Ovary (tissue), 9 donors: ENCODE results near the gene MLPH. TPM values are rescaled to one million over a fixed set of nuclear protein-coding genes. Genes with fewer than 3 reads are reported as not detected.
"Not testable (repeated sequence)": the region's sequence is repeated elsewhere in the genome, so short reads cannot be mapped to it uniquely, and the experiment has no call there.

Source experiments
- DNase-seq, 5 donors: peaks; one replicate each; pipeline ENCODE4 v3.0.0-alpha.2; 2019 to 2020
- H3K27ac ChIP-seq, 2 donors: fragments of 200-600 bp; one replicate each; pipeline versions ENCODE4 v1.5.1 to v1.8.0; 2019 to 2022
- H3K27me3 ChIP-seq: fragments of 200-600 bp; one replicate; pipeline ENCODE4 v1.8.0; 2022
- H3K36me3 ChIP-seq: fragments of 200-600 bp; sonication (generic); one replicate; pipeline ENCODE4 v1.5.1; 2019
- H3K4me1 ChIP-seq: one replicate; pipeline ENCODE4 v1.8.1; 2013; ENCODE audit warnings: mild to moderate bottlenecking, moderate library complexity; ENCODE audit not compliant: insufficient read depth
- H3K4me3 ChIP-seq: fragments of 200-600 bp; sonication (generic); one replicate; pipeline ENCODE4 v1.5.1; 2017
- H3K9me3 ChIP-seq, 2 donors: fragments of 200-600 bp in 1 of 2; sonication (generic) in 1 of 2; one replicate each; pipeline versions ENCODE4 v1.5.1 to v1.8.1; 2013 to 2019; ENCODE audit warnings: mild to moderate bottlenecking in 1 of 2, moderate library complexity in 1 of 2
- EP300 ChIP-seq: sonication (generic); formaldehyde crosslinking; IDR thresholded peaks from one replicate; pipeline ENCODE4 v1.6.1; 2017; ENCODE audit warnings: antibody characterized with exemption
- POLR2A ChIP-seq: fragments of 450-650 bp; IDR thresholded peaks from one replicate; pipeline ENCODE4 v1.6.1; 2017; ENCODE audit warnings: antibody characterized with exemption, mild to moderate bottlenecking, moderate library complexity
- WGBS, 3 donors: extraction: QIAGEN DNeasy Blood & Tissue Kit in 1 of 3; methylation state at CpG; one replicate each; pipeline versions ENCODE4 v1.1.5 to v1.1.7; 2013 to 2017; 5-methylcytosine and 5-hydroxymethylcytosine counted together
- intact Hi-C, 4 donors: fragments of 100-400 bp; cut with DNase I; formaldehyde crosslinking; loops; one replicate each; pipeline versions ENCODE4 v1.11.0 to v1.15.1; 2022 to 2023
- polyA plus RNA-seq, 2 donors: library from polyadenylated mRNA; stranded (reverse); fragments of 200-250 nt in 1 of 2; fragments of 350-450 nt in 1 of 2; fragmentation: Illumina TruSeq in 1 of 2; extraction: RNeasy Lipid Tissue Mini Kit (QIAGEN cat#74804) in 1 of 2; gene quantifications; one replicate each; pipeline ENCODE4 v1.2.3, GENCODE V29; 2013 to 2014
- total RNA-seq, 7 donors: library from RNA; depleted of rRNA in 2 of 7; stranded (reverse); fragments of >200 nt in 2 of 7; fragmentation: NEBNext Ultra II Directional in 3 of 7; extraction: Animal tissue kit (Norgen Biotek cat#: 25700) in 3 of 7; gene quantifications; one replicate each; pipeline versions ENCODE4 v1.1.0 to v1.2.4, GENCODE V29; 2016 to 2023
- TF ChIP-seq, protein P1 (sequence below), 3 donors: fragments of 450-650 bp in 2 of 3; fragments of 200-600 bp in 1 of 3; IDR thresholded peaks; one replicate each; pipeline versions ENCODE4 v1.5.1 to v1.8.0; 2016 to 2022; ENCODE audit warnings: antibody characterized with exemption in 3 of 3, mild to moderate bottlenecking in 1 of 3
- donor health status: DM: no; HTN: no; CAD: no; lungs with moderate emphysema.
- donor health status: DM: no; HTN: no; CAD: no.
- donor health status: Bipolar disorder and iron deficiency.
- donor health status: DM: yes; HTN: yes; CAD: no.
- donor health status: DM: no; HTN: no; CAD: no.
- donor health status: DM: yes; HTN: yes; CAD: no.

Gene MLPH
- total and polyA plus RNA-seq, 9 donors: 7.8 to 67.5 (median 23.3) TPM

DNA sequence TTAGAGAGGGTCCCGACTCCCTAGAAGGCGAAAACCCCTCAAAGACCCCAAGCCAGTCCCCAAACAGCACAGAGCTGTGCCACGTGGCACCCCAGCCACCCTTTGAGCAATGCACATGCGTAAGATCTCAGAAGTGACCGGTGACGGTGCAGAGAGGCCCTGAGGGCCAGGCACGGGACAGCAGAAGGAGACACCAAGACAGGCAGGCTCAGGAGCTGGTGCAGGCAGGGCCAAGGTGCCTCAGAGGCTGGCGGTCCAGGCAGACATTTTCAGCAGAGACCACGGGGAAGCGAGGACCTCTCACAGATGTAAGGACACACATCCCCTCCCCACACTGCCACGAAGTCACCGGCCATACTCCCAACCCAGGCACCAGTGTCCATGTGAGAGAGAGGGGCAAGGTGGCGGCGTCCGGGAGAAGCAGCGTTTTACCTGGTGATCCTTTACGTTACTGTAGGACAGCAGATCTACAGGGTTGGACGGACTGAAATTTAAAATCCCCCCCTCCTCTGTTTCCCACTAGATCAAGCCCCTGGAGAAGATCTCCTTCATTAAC is 105.5 kb downstream of the MLPH start:
- WGBS, 3 donors: 90 to 95% (median 93%) methylated on average over 18 of the region's 18 CpGs
- no peaks in the 10 kb centered on the region for H3K36me3 ChIP-seq
- H3K9me3 ChIP-seq: no peaks in the 10 kb centered on the region
- no peak overlapping the region for H3K27ac ChIP-seq
- peaks cover 2% of the 10 kb centered on the region for H3K4me1 ChIP-seq
- peak in 2 of 5 donors; percentile 20 to 21 for DNase-seq
- no peaks in the 10 kb centered on the region for H3K27me3 ChIP-seq
- TF ChIP-seq EP300 (no peak), POLR2A (no peak)
- TF ChIP-seq, protein P1, sequence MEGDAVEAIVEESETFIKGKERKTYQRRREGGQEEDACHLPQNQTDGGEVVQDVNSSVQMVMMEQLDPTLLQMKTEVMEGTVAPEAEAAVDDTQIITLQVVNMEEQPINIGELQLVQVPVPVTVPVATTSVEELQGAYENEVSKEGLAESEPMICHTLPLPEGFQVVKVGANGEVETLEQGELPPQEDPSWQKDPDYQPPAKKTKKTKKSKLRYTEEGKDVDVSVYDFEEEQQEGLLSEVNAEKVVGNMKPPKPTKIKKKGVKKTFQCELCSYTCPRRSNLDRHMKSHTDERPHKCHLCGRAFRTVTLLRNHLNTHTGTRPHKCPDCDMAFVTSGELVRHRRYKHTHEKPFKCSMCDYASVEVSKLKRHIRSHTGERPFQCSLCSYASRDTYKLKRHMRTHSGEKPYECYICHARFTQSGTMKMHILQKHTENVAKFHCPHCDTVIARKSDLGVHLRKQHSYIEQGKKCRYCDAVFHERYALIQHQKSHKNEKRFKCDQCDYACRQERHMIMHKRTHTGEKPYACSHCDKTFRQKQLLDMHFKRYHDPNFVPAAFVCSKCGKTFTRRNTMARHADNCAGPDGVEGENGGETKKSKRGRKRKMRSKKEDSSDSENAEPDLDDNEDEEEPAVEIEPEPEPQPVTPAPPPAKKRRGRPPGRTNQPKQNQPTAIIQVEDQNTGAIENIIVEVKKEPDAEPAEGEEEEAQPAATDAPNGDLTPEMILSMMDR (IDR thresholded peaks at IDR 0.05): no peak
- H3K4me3 ChIP-seq: no peak overlapping the region
- intact Hi-C loops: loop anchor here in 1 of 4 donors (5.0 kb wide), 1 partner anchor 155 kb away; no protein-coding TSS in a partner anchor

DNA sequence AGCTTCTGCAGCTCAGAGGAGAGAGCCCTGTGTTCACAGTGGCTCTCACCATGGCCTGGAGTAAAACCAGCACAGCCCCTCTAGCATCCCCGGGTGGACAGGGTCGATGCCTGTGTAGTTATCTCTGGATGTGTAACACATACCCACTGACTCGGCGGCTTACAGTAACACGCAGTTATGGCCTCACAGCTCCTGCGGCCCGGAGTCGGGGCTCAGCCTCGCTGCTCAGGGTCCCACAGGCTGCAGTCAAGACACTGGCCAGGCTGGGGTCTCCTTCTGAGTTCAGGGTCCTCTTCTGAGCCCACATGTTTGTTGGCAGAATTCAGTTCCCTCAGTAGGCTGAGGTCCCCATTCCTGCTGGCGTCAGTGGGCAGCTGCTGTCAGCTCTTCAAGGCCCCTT is 106.0 kb downstream of the MLPH start:
- Histone ChIP-seq H3K27ac (no peak overlapping the region), H3K9me3 (no peaks in the 10 kb centered on the region), H3K4me3 (no peak overlapping the region), H3K27me3 (no peaks in the 10 kb centered on the region), H3K36me3 (no peaks in the 10 kb centered on the region), H3K4me1 (peaks cover 2% of the 10 kb centered on the region)
- DNase-seq: peak in 2 of 5 donors; percentile 13 to 19
- TF ChIP-seq POLR2A (no peak), EP300 (no peak)
- TF ChIP-seq, protein P1 (IDR thresholded peaks at IDR 0.05): no peak
- WGBS, 3 donors: 79 to 87% (median 87%) methylated on average over 10 of the region's 10 CpGs
- intact Hi-C loops: loop anchor here in 1 of 4 donors (5.0 kb wide), 1 partner anchor 154 kb away; no protein-coding TSS in a partner anchor

DNA sequence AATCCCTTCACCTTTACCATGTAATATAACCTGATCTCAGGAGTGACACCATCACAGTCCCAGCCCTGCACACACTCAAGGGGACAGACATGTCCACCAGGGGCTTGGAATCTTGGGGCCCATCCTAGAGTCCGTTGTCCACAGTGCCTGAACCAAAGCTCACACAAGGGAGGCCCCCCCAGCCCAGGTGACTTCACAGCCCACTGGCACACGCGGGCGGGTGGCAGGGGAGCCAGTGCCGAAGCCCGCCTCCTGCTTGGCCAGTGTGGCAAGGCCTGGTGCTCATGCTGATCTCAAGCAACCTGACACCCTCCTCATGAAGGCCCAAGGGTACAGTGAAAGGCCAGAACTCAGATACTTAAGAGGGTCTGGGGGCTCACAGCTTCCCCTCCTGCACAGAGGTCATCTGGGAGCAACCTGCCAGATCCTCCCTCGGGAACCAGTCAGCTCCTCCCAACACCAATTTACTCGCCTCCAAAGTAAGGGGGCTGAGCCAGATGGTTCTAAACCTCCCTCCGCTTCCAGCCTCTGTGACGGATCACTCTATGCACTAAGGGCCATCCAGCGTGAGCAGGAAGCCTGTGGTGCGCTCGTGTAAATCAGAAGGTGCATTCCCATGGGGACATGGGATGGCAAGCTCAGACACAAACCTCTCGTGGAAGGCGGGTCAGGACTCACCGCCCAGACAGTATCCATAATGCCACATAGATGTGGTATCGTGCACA is 106.7 kb downstream of the MLPH start:
- Histone ChIP-seq H3K4me1 (peaks cover 2% of the 10 kb centered on the region), H3K36me3 (no peaks in the 10 kb centered on the region), H3K27ac (no peak overlapping the region), H3K27me3 (no peaks in the 10 kb centered on the region), H3K9me3 (no peaks in the 10 kb centered on the region), H3K4me3 (no peak overlapping the region)
- peak in 2 of 5 donors; percentile 9 to 10 for DNase-seq
- intact Hi-C loops: loop anchor here in 1 of 4 donors (5.0 kb wide), 1 partner anchor 154 kb away; no protein-coding TSS in a partner anchor
- 92 to 95% (median 95%) methylated on average over 17 of the region's 17 CpGs for WGBS, 3 donors
- TF ChIP-seq, protein P1 (IDR thresholded peaks at IDR 0.05): no peak
- TF ChIP-seq EP300: no peak
- TF ChIP-seq POLR2A: no peak

DNA sequence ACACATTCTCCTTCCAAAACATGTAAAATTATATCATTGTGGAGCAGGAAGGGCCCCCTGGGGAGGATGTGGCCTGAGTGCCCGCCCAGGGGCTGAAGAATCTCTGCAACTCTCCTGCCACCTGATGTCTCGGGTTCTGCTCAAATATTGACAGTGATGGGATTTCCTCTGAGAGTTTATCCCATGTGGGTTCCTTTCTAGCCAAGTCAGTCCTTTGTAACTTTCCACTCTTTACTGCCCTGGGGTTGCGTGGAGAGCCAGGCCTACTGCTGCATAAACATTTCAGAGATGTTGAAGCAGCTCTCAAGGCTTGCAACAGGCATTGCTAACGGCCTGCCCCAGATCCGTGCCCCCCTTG is 107.4 kb downstream of the MLPH start:
- Histone ChIP-seq H3K27ac (no peak overlapping the region), H3K4me1 (peaks cover 2% of the 10 kb centered on the region), H3K9me3 (no peaks in the 10 kb centered on the region), H3K27me3 (no peaks in the 10 kb centered on the region), H3K36me3 (no peaks in the 10 kb centered on the region), H3K4me3 (no peak overlapping the region)
- DNase-seq: peak in 1 of 5 donors; percentile 2
- 79 to 80% (median 79%) methylated on average over 5 of the region's 5 CpGs for WGBS, 3 donors
- TF ChIP-seq EP300: no peak
- TF ChIP-seq, protein P1 (IDR thresholded peaks at IDR 0.05): no peak
- intact Hi-C loops: loop anchor here in 1 of 4 donors (5.0 kb wide), 1 partner anchor 153 kb away; no protein-coding TSS in a partner anchor

DNA sequence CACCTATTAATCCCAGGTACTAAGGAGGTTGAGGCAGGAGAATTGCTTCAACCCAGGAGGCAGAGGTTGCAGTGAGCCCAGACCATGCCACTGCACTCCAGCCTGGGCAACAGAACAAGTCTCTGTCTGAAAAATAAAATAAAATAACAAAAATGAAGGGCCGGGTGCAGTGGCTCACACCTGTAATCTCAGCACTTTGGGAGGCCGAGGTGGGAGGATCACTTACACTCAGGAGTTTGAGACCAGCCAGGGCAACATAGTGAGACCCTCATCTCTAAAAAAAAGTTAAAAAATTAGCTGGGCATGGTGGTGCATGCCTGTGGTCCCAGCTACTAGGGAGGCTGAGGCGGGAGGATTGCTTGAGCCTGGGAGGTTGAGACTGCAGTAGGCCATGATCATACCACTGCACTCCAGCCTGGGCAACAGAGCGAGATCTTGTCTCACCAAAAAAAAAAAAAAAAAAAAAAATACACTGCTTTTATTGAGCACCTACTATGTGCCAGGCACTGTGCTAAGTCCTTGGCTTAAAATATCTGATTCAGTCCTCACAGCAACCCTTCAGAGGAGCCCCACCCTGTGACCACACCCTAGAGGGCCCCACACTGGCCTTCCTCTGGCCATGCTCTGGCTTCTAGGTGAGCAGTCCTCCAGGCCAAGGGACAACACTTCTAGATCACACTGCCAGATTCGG is 108.9 kb downstream of the MLPH start:
- H3K4me1 ChIP-seq, H3K27ac ChIP-seq, H3K36me3 ChIP-seq, H3K27me3 ChIP-seq, H3K9me3 ChIP-seq, intact Hi-C loops, DNase-seq, H3K4me3 ChIP-seq: not testable (repeated sequence)
- 95 to 96% (median 95%) methylated on average over 5 of the region's 5 CpGs for WGBS, 3 donors
